Astrocyte (in vitro differentiated cells and primary cell): ENCODE results near the gene G2E3. TPM values are rescaled to one million over a fixed set of nuclear protein-coding genes. Genes with fewer than 3 reads are reported as not detected.
A peak's percentile ranks its signal among the peaks of the same experiment; 100 is the strongest.

Experiments used
- DNase-seq: peaks from one replicate; pipeline ENCODE4 v3.0.0-alpha.2; 2010; ENCODE audit warnings: low read depth
- FAIRE-seq: peaks from 2 replicates; lab custom pipeline; 2011; peaks lifted over from hg19 to GRCh38; lab: Jason Lieb, UNC
- H2AFZ ChIP-seq: 2 replicates; pipeline ENCODE4 v1.6.0; 2012; ENCODE audit warnings: low read depth, low read length, inconsistent platforms
- H3K27ac ChIP-seq: 2 replicates; pipeline ENCODE4 v1.5.1; 2011; ENCODE audit warnings: low read depth, low read length, inconsistent platforms
- H3K27me3 ChIP-seq: 2 replicates; pipeline ENCODE4 v1.6.0; 2011; ENCODE audit warnings: low read length, inconsistent platforms; ENCODE audit not compliant: insufficient read depth
- H3K36me3 ChIP-seq: 2 replicates; pipeline ENCODE4 v1.5.1; 2011; ENCODE audit warnings: low read length, inconsistent platforms; ENCODE audit not compliant: insufficient read depth
- H3K4me1 ChIP-seq: 2 replicates; pipeline ENCODE4 v1.5.1; 2011; ENCODE audit warnings: low read length, inconsistent platforms; ENCODE audit not compliant: insufficient read depth
- H3K4me2 ChIP-seq: 2 replicates; pipeline ENCODE4 v1.6.0; 2012; ENCODE audit warnings: low read length, inconsistent platforms
- H3K4me3 ChIP-seq: 2 replicates; pipeline ENCODE4 v1.5.1; 2011; ENCODE audit warnings: low read depth, mild to moderate bottlenecking, low read length, inconsistent platforms; ENCODE audit not compliant: insufficient read depth
- H3K79me2 ChIP-seq: 2 replicates; pipeline ENCODE4 v1.6.0; 2012; ENCODE audit warnings: mild to moderate bottlenecking, low read length, inconsistent platforms; ENCODE audit not compliant: insufficient read depth
- H3K9ac ChIP-seq: 2 replicates; pipeline ENCODE4 v1.6.0; 2012; ENCODE audit warnings: mild to moderate bottlenecking, low read length, inconsistent platforms
- H3K9me3 ChIP-seq: 2 replicates; pipeline ENCODE4 v1.5.1; 2012; ENCODE audit warnings: low read depth, mild to moderate bottlenecking, low read length, inconsistent platforms; ENCODE audit not compliant: insufficient read depth
- H4K20me1 ChIP-seq: 2 replicates; pipeline ENCODE4 v1.6.0; 2012; ENCODE audit warnings: low read length, inconsistent platforms; ENCODE audit not compliant: insufficient read depth
- H3K27ac Mint-ChIP-seq: one replicate; pipeline ENCODE4 v1.8.0; 2021; ENCODE audit warnings: mild to moderate bottlenecking, mixed read lengths; ENCODE audit not compliant: unreplicated experiment
- H3K27me3 Mint-ChIP-seq: one replicate; pipeline ENCODE4 v1.8.0; 2021; ENCODE audit warnings: low read depth, mixed read lengths; ENCODE audit not compliant: unreplicated experiment
- H3K36me3 Mint-ChIP-seq: one replicate; pipeline ENCODE4 v1.8.0; 2021; ENCODE audit warnings: low read depth, mixed read lengths; ENCODE audit not compliant: unreplicated experiment
- H3K4me1 Mint-ChIP-seq: one replicate; pipeline ENCODE4 v1.8.0; 2021; ENCODE audit warnings: low read depth, mixed read lengths; ENCODE audit not compliant: unreplicated experiment
- H3K4me3 Mint-ChIP-seq: one replicate; pipeline ENCODE4 v1.8.0; 2021; ENCODE audit warnings: mild to moderate bottlenecking, moderate library complexity, mixed read lengths; ENCODE audit not compliant: unreplicated experiment
- H3K9me3 Mint-ChIP-seq: one replicate; pipeline ENCODE4 v1.8.0; 2021; ENCODE audit warnings: mild to moderate bottlenecking, mixed read lengths; ENCODE audit not compliant: unreplicated experiment
- CTCF ChIP-seq: IDR thresholded peaks from 2 replicates; pipeline ENCODE4 v1.5.1; 2011; ENCODE audit warnings: low read depth, mild to moderate bottlenecking, inconsistent platforms, low read length, moderate library complexity; ENCODE audit not compliant: insufficient read depth
- EZH2 ChIP-seq: IDR thresholded peaks from 2 replicates; pipeline ENCODE4 v1.6.1; 2012; ENCODE audit warnings: mild to moderate bottlenecking, low read length, inconsistent platforms; ENCODE audit not compliant: insufficient read depth
- total RNA-seq: library from RNA; stranded (reverse); gene quantifications from 2 replicates; pipeline ENCODE4 v1.2.1, GENCODE V29; 2021

Gene G2E3
- total RNA-seq, 1 donor from 2014 or later: 22.4 TPM

- Mint-ChIP-seq H3K27me3 (no peaks in the 10 kb centered on the region), H3K9me3 (no peaks in the 10 kb centered on the region), H3K4me1 (peaks cover 27% of the 10 kb centered on the region), H3K36me3 (no peaks in the 10 kb centered on the region), H3K4me3 (no peak overlapping the region), H3K27ac (no peak overlapping the region)
- no peaks in the 10 kb centered on the region for H4K20me1 ChIP-seq
- peak overlapping the region; percentile 51 for H3K27ac ChIP-seq
- H3K9ac ChIP-seq: peak overlapping the region; percentile 25
- peaks cover 30% of the 10 kb centered on the region for H3K4me1 ChIP-seq
- FAIRE-seq (peak; percentile 43), DNase-seq (peak; percentile 84)
- no peak overlapping the region for H2AFZ ChIP-seq
- H3K27me3 ChIP-seq: no peaks in the 10 kb centered on the region
- peak overlapping the region; percentile 74 for H3K4me2 ChIP-seq
- no peaks in the 10 kb centered on the region for H3K36me3 ChIP-seq
- peak overlapping the region; percentile 1 for H3K4me3 ChIP-seq
- H3K9me3 ChIP-seq: no peaks in the 10 kb centered on the region
- H3K79me2 ChIP-seq: no peaks in the 10 kb centered on the region
- TF ChIP-seq CTCF: no peak
- no peak for TF ChIP-seq EZH2
Measured at GRCh38 chr14:30553311-30553989, 5.5 kb upstream of the G2E3 start.

- Mint-ChIP-seq H3K4me3 (peak overlapping the region; percentile 100), H3K9me3 (no peaks in the 10 kb centered on the region), H3K27me3 (no peaks in the 10 kb centered on the region), H3K4me1 (peaks cover 6% of the 10 kb centered on the region), H3K36me3 (no peaks in the 10 kb centered on the region), H3K27ac (peak overlapping the region; percentile 99)
- peak overlapping the region; percentile 93 for H3K9ac ChIP-seq
- DNase-seq: no peak
- peak overlapping the region; percentile 89 for H3K27ac ChIP-seq
- FAIRE-seq: no peak
- TF ChIP-seq CTCF (no peak), EZH2 (no peak)
- no peaks in the 10 kb centered on the region for H3K36me3 ChIP-seq
- no peaks in the 10 kb centered on the region for H3K9me3 ChIP-seq
- H3K4me3 ChIP-seq: peak overlapping the region; percentile 99
- H3K27me3 ChIP-seq: no peaks in the 10 kb centered on the region
- peaks cover 43% of the 10 kb centered on the region for H3K79me2 ChIP-seq
- H3K4me1 ChIP-seq: peaks cover 16% of the 10 kb centered on the region
- H4K20me1 ChIP-seq: peaks cover 24% of the 10 kb centered on the region
- H3K4me2 ChIP-seq: peak overlapping the region; percentile 86
- peak overlapping the region; percentile 78 for H2AFZ ChIP-seq
Measured at GRCh38 chr14:30558362-30558674, 640 bp upstream of the G2E3 start.

GRCh38 chr14:30559638-30560091, 707 bp downstream of the G2E3 start:
- Histone ChIP-seq H3K4me1 (peaks cover 10% of the 10 kb centered on the region), H3K9ac (peak overlapping the region; percentile 93), H3K27ac (peak overlapping the region; percentile 89), H2AFZ (peak overlapping the region; percentile 78), H4K20me1 (peaks cover 29% of the 10 kb centered on the region), H3K79me2 (peaks cover 56% of the 10 kb centered on the region), H3K9me3 (no peaks in the 10 kb centered on the region), H3K36me3 (no peaks in the 10 kb centered on the region), H3K27me3 (no peaks in the 10 kb centered on the region), H3K4me3 (peak overlapping the region; percentile 99), H3K4me2 (peak overlapping the region; percentile 86)
- Mint-ChIP-seq H3K4me1 (peaks cover 2% of the 10 kb centered on the region), H3K27me3 (no peaks in the 10 kb centered on the region), H3K9me3 (no peaks in the 10 kb centered on the region), H3K4me3 (peak overlapping the region; percentile 100), H3K27ac (peak overlapping the region; percentile 99), H3K36me3 (no peaks in the 10 kb centered on the region)
- FAIRE-seq (peak; percentile 20), DNase-seq (peak; percentile 74)
- TF ChIP-seq EZH2 (no peak), CTCF (no peak)
